HL-60 (cell line): ENCODE results near the gene DPP6.

Experiments
- DNase-seq, 2 experiments: peaks; one replicate each; pipeline ENCODE4 v3.0.0-alpha.2; 2010 to 2020; ENCODE audit warnings: low read depth in 1 of 2, low spot score in 1 of 2
- H3K27ac ChIP-seq: fragments of 250-450 bp; sonication (Bioruptor Pico); replicated peaks from 2 replicates; pipeline ENCODE4 v1.5.1; 2020; ENCODE audit warnings: mild to moderate bottlenecking, moderate library complexity
- H3K27me3 ChIP-seq: fragments of 250-450 bp; sonication (Bioruptor Pico); 2 replicates; pipeline ENCODE4 v1.5.1; 2021; ENCODE audit warnings: mild to moderate bottlenecking, moderate library complexity; ENCODE audit not compliant: insufficient read depth, poor library complexity, severe bottlenecking
- H3K4me3 ChIP-seq: replicated peaks from 2 replicates; pipeline ENCODE4 v1.5.1; 2011; ENCODE audit warnings: mild to moderate bottlenecking, control low read depth, low read length; ENCODE audit not compliant: insufficient read depth
- CTCF ChIP-seq: IDR thresholded peaks from one replicate; pipeline ENCODE4 v1.5.1; 2011; ENCODE audit warnings: low read length, control low read depth, inconsistent platforms; ENCODE audit not compliant: insufficient read depth
- GABPA ChIP-seq: IDR thresholded peaks from 2 replicates; pipeline ENCODE4 v1.6.1; 2012; ENCODE audit warnings: low read depth
- POLR2AphosphoS5 ChIP-seq: IDR thresholded peaks from 2 replicates; pipeline ENCODE4 v1.6.1; 2012; ENCODE audit warnings: low read depth
- REST ChIP-seq: IDR thresholded peaks from 2 replicates; pipeline ENCODE4 v1.6.1; 2012; ENCODE audit warnings: low read depth; ENCODE audit not compliant: insufficient replicate concordance
- SPI1 ChIP-seq: IDR thresholded peaks from 2 replicates; pipeline ENCODE4 v1.6.1; 2012; ENCODE audit warnings: low read depth, mild to moderate bottlenecking, borderline replicate concordance

DPP6 gene

DNA sequence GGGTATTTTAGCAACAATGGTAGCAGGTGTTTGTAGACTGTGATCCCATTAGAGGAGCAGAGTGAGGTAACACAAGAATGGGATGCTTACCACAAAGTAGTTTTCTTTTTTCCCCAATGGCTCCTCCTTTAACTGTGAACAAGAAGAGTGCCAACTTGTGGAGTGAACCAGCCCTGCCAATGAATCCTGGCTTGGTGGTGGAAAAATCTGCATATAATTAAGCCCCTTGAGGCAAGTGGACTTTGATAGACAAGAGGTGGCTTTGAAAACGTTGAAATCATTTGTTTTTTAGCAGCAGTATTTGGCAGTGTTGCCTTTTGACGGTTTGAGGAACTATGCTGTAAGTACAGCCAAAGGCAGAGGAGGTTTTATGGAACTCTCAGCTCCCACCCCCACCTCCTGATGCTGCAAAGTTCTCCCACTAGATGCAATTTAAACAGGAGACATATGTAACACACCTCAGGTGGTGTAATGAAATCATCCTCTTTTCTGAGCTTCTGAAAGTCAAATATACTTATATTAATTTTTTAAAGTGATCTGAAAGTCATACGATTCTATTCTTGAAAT is 295.6 kb downstream of the DPP6 start:
- H3K27ac ChIP-seq, result no peak overlapping the region
- H3K27me3 ChIP-seq, result no peaks in the 10 kb centered on the region
- TF ChIP-seq POLR2AphosphoS5 (no peak), SPI1 (no peak), CTCF (no peak), GABPA (no peak), REST (no peak)
- H3K4me3 ChIP-seq, result no peak overlapping the region
- no peak for DNase-seq

DNA sequence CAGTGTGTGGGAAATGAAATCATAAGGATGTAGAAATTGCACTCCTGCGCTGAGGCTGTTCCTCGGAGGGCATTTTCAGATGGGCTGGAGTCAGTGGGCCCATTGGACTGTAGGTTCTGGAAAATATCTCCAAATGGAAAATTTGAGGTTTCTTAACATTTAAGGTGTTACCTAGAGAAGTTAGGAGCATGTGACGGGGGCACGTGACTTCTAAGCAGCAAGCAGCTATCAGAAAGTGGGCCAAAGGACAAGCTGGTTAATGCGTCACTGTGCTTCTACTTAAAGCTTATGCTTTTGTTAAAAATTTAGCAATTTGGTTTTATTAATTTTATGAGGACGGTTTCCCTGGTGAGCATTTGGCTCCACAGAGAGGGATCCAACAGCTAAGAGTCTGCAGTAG is 298.7 kb downstream of the DPP6 start:
- TF ChIP-seq CTCF, result no peak
- no peak for TF ChIP-seq POLR2AphosphoS5
- H3K4me3 ChIP-seq, result no peak overlapping the region

GRCh38 chr7:154353355-154353767 is 301.2 kb downstream of the DPP6 start:
- no peak for TF ChIP-seq CTCF
- no peak for TF ChIP-seq REST
- TF ChIP-seq SPI1, result no peak
- TF ChIP-seq GABPA, result no peak
- TF ChIP-seq POLR2AphosphoS5, result no peak
- Histone ChIP-seq H3K27ac (no peak overlapping the region), H3K4me3 (no peak overlapping the region), H3K27me3 (no peaks in the 10 kb centered on the region)
- DNase-seq, result no peak

More for the DNA sequence above, 298.7 kb downstream of the DPP6 start:
- DNase-seq, result no peak
- Histone ChIP-seq H3K27me3 (no peaks in the 10 kb centered on the region), H3K27ac (no peak overlapping the region)

DNA sequence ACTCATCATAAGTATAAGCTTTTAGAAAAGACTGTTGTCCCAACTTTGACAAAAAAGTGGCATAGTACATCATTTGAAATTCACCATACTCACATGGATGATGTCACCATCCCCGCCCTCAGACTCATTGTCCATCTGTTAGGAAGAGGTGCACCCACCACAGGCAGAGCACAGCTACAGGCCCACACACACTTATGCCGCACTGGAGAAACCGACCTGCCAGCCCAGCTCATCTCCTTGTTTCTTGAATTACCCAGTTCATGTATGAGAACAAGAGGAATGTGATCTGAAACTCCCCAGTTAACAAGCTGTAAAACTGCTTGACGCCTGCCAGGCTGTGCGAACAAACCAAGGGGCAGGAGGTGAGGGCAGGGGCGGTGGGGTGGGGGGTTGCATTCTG is 312.0 kb downstream of the DPP6 start:
- no peak for DNase-seq
- no peaks in the 10 kb centered on the region for H3K27me3 ChIP-seq
- H3K27ac ChIP-seq, result no peak overlapping the region
- TF ChIP-seq REST, result no peak
- no peak for TF ChIP-seq CTCF
- no peak for TF ChIP-seq POLR2AphosphoS5
- TF ChIP-seq SPI1, result no peak
- TF ChIP-seq GABPA, result no peak
- H3K4me3 ChIP-seq, result no peak overlapping the region
